GM10266 (cell line): ENCODE data around the gene IYD.
"Not testable (repeated sequence)": the region's sequence is repeated elsewhere in the genome, so short reads cannot be mapped to it uniquely, and the experiment has no call there.

ENCODE experiments used
- DNase-seq: peaks from one replicate; pipeline ENCODE4 v3.0.0; 2012; ENCODE audit errors: extremely low spot score
- CTCF ChIP-seq: IDR thresholded peaks from 2 replicates; pipeline ENCODE4 v1.5.1; 2012; ENCODE audit warnings: mild to moderate bottlenecking, low read depth; ENCODE audit not compliant: control insufficient read depth, insufficient read depth; ENCODE audit errors: missing control alignments

The IYD gene

GRCh38 chr6:150448221-150448620 lies 79.4 kb downstream of the IYD start:
- no peak for TF ChIP-seq CTCF
- DNase-seq, result no peak

- not testable (repeated sequence) for DNase-seq
Measured at GRCh38 chr6:150449055-150449454, 80.2 kb downstream of the IYD start.

- DNase-seq, result no peak
- TF ChIP-seq CTCF, result no peak
Measured at GRCh38 chr6:150450918-150451317, 82.1 kb downstream of the IYD start.

GRCh38 chr6:150451807-150452427 lies 83.1 kb downstream of the IYD start:
- DNase-seq, result no peak
- no peak for TF ChIP-seq CTCF

- DNase-seq, result no peak
- TF ChIP-seq CTCF, result no peak
Measured at GRCh38 chr6:150452428-150453243, 83.8 kb downstream of the IYD start.

GRCh38 chr6:150453357-150453756 lies 84.5 kb downstream of the IYD start:
- DNase-seq, result no peak
- TF ChIP-seq CTCF, result no peak
